GM21367 (cell line): ENCODE measurements around the gene COLEC12.
"Not testable (repeated sequence)": the region's sequence is repeated elsewhere in the genome, so short reads cannot be mapped to it uniquely, and the experiment has no call there.

Source experiments
- ATAC-seq: cut with Tn5 transposase; IDR thresholded peaks from one replicate; pipeline ENCODE4 v1.9.1; 2021; ENCODE audit not compliant: unreplicated experiment

COLEC12 gene

DNA sequence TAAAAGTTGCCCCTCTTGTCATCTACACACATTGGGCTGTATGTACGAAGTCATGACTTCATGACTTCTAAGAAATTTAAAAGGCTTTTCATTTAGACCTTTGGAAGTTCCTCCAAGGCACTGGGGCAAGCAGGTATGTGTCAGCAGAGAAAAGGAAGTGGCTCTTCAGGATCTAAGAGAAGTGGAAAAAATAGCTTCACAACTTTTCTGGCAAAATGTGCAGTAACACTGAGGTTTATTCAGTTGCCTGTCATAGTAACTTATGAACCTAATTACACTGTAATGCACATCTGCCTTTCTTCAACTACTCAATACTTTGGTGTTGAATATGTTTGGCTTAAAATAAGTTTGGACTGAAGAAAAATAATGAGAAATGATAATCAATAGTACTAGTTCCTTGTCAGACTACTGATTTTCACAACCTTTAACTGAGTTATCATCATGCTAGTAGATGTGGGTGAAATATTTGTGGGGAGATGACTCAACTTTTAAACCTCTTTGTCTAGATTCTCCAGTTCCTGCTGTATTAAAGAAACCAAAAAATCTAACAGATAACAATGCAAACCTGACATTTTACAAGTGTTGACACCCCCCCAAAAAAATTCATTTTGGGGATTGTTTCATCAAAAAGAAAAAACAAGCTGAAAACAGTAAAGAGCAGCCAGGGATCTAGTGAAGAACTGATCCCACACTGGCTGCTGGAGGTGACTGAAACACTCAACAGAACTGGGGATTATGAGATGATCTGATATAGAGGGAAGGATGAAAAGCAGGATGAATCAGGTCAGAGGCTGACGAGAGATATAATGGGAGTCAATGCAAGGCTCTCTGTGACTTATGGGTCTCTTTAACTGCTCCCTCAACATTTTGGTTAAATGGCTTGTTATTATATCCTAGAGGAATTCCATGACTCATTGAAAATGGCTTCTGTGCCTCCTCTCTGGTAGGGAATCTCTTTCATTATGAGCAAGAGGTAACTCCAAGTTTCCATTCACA is 84.6 kb downstream of the COLEC12 start:
- ATAC-seq, result no peak

DNA sequence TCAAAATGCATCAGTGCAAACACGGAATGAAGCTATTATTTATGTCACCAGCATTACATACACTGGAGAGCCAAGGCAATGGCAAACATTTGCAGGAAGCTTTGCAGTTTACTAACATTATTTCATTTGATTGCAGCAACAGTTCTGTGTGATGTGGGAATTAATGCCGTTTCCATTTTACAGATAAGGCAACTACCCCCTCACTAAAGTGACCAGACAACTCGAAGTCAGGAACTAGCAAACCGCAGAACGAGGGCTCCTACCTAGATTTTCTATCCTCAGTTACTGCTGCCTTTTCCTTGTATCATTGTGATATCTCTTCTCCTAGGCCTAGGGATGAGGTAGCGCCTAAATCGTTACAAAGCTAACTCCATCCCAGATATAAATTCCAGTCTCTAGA is 85.5 kb downstream of the COLEC12 start:
- no peak for ATAC-seq

DNA sequence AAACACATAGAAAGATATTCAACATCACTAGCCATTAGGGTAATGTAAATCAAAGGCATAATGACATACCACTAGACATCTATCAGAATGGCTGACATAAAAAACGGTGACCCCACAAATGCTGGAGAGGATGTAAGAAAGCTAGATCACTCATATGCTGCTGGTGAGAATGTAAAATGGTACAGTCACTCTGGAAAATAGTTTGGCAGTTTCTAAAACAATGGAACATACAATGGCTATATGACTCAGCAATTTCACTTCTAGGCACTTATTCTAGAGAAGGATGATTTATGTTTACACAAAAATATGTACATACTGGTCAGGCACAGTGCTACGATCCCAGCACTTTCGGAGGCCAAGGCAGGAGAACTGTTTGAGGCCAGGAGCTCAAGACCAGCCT is 87.3 kb downstream of the COLEC12 start:
- ATAC-seq, result no peak

DNA sequence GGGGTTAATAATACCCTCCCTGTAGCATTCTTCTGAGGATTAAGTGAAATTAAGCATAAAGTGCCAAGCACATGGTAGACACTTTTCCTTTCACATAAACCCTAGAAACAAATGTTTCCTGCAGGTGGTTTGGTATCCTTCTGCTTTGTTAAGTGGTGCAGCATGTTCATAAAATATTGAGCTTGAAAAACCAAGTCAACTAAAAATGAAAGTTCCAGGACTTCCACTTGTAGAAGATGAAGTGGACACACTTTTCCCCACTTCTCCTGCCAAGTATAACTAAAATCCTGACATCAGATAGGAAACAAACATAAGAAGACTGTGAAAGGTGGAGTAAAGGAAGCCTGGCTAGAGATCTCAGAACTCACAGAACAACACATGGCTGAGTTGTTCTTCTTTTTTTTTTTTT is 90.5 kb downstream of the COLEC12 start:
- ATAC-seq, result no peak

DNA sequence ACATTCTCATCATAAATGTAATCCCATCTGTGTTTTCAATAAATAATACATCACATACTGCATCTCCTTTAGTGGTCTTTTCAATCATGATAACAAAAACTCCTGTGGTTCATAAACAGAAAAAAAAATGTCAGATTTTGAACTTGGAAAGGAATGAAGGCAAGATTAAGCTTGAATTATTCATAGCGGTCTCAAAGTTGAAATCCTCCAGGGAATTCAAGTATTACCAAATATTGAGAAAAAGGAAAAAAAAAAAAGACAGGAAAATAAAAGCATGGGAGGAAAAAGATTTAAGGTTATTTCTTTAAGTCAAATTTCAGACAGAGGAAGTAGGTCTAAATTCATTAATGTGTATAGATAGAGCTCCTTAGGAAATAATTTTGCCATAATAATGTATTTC is 92.1 kb downstream of the COLEC12 start:
- no peak for ATAC-seq

DNA sequence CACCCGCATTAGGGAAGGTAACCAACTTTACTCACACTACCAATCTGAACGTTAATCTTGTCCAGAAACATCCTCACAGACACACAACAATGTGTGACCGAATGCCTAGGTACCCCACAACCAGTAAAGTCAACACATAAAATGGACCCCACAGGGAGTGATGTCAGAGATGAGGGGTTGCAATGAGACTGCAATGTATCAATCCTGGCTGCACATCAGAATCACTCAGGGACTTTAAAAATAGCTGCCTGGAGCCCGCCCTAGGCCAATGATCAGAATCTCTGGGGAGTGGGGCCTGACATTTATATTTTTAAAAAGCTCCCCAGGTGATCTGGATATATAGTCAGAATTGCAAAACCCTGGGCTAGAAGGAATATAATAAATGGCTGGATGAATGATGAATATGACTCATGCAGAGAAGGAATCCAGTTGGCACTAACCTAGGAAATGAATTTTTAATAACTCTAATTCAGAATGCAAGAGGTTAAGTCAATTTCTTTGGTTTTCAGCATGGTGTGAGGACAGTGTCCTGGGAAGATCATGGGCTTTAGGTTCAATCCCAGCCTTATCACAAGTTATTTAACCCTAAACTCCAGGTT is 92.8 kb downstream of the COLEC12 start:
- no peak for ATAC-seq

DNA sequence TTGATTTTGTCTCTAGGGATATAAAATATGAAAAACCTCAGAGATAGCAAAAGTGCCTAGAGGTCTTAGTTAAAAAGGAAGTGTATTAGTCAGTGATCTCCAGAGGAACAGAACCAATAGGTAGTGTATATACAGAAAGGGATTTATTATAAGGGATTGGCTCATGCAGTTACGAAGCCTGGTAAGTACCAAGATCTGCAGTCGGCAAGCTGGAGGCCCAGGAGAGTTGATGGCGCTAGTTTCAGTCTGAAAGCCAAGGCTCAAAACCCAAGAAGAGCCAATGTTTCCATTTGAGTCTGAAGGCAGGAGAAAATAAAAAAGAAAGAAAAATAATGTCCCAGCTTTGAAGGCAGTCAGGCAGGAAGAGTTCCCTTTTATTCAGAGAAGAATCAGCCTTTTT is 93.3 kb downstream of the COLEC12 start:
- no peak for ATAC-seq

DNA sequence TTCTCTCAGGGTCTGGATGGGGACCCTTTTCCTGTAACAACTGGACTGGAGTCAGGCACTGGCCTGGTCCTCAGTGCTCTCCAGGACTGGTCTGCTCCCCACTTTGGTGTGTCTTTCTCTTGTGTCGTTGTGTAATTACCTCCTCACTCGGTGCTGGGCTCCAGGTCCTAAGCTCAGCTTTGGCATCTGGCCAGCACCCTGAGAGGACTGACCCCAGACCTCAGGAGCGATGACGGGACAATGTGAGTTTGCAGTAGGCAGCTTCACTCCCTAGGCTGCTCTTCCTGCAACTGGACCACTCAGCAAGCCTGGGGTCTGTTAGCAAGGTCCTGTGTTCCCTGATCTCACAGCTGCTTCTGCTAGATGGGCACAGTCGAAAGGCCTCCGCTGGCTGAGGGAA is 93.8 kb downstream of the COLEC12 start:
- ATAC-seq, result no peak

DNA sequence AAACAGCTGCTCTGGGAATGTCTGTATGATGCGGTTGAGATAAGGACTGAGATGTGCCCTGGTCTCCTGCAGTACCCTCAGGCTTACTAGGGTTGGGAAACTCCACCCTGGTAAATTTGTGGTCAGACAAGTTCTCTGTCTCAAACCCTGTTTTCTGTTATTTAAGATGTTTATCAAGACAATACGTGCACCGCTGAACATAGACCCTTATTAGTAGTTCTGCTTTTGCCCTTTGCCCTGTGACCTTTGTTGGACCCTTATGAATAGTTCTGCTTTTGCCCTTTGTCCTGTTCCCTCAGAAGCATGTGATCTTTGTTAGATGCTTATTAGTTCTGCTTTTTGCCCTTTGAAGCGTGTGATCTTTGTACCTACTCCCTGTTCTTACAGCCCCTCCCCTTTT is 95.5 kb downstream of the COLEC12 start:
- ATAC-seq, result not testable (repeated sequence)

DNA sequence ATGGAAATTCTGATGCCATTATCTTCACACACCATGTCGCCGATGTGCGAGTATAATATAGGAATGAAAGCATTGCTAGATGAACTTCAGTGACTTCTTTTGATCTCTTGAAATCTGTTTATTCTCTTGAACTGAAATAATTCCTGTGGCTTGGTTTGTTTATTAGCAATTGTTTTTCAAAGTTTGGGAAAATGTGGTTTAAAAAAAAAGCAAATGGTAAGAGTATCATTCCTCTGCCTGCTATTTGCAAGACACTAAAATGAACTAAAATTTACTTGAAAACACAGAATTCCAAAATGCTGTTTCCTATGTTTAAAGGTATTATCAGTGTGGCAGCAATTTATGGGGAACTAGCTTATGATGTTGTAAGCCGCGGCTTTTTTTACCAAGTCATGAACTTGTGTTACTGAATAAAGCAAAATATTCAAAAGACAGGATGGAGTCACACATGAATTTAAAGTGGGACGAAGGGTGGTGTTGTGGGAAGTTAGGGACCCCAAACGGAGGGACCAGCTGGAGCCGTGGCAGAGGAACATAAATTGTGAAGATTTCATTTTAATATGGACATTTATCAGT is 96.4 kb downstream of the COLEC12 start:
- ATAC-seq, result no peak

DNA sequence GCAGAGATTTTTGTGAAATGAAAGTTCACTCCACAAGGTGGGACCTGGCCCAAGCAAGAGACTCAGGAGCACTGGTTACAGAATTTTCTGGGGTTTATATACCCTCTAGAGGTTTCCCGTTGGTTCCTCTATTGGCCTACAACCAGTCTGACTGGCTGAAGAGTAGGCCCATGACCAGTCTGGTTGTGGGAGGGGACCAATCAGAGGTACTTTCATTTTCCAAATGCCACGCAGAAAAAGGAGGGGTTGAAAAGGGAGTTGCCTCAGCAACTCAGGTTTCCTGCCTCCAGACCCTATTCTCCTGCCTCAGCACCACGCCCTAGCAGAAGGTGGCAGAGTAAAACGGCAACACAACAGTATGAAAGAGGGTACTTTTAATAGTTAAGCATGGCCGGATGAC is 98.4 kb downstream of the COLEC12 start:
- ATAC-seq, result no peak

DNA sequence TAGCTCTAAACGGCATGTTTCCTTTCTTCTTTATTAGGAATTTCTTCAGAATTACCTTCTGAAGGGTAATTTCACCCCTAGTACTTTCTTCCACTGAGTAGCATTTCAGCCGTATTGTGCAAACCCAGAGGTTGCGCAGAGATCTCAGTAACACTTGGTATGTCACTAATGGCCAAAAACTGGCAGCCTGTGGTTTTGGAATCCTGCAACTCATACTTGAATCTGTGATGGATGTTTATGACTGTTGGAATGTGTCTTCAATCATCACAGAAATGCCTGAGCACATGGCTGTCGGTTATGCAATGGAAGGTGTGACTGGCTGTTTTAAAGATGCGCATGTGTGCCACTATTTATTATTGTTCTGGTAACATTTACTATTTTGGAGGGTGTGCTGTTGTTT is 100.0 kb downstream of the COLEC12 start:
- no peak for ATAC-seq

DNA sequence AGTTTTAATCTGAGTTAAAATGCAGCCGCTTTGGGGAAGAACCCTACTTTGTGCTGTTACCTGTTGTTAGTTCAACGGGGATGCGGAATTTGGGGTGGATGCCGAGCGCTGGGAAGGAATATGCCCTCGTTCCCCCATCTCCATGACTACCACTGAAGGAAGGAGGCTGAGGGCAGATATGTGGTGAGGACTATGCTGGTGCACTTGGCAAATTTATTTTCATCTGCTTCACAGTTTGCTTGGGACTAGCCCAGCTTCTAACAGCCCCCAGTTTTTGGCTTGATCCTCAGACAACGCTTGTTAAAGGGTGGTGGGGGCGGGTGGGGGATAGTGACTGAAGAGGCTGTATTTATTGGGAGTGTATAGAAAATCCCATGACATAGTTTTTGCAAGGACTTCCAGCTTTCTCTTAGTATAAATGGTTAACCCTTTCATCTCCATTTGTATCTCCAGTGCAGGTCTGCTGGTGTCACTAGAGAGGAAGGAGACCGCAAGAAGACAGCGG is 100.8 kb downstream of the COLEC12 start:
- no peak for ATAC-seq

DNA sequence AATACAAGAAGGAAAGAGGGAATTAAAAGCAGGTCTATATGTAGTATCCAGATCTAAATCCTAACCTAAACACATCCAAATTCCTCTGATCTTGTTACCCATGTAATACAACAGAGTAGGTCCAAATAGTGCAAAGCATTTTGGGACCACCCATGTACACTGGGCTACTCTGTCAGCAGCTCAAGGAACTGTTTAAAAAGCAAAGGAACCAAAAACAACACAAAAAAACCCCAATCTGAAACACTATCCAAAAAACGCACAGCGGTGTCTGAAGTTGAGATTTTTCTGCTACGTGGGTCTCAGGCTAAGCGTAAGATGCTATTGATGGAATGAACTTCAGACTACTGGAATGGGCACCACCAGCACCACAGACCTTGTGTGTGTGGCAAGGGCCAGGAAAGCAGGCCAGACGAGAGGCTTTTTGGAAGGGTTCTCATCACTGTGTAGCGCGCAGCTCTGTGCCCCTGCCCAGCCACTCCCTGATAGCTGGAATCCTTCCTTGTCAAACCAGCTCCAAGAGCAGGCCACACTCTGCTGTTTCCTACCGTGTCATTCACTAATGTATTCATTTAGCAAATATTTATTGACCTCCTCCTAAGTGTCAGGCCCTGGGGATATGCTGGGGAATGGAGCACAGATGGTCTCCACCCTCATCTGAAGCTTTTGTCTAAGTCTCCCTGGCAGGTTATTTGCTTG is 101.4 kb downstream of the COLEC12 start:
- ATAC-seq, result no peak

DNA sequence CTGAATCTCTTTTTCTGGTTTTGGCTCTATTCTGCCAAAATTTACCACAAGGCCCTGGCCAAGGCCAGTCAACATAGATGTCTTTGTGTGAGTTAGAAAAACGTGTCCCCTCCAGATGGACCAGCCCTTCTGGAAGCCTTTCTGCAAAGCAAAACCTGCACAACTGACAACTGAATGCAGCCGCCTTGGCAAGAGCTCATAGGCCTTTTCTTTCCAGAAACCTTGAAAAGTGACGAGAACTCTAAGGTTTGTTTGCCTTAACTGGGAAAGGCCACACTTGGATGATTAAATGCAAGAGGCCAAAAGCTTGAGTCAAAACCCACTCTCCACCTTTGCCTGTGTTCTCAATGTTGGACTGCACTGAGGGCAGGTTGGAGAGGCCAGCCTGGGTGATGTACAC is 103.9 kb downstream of the COLEC12 start:
- ATAC-seq, result no peak

DNA sequence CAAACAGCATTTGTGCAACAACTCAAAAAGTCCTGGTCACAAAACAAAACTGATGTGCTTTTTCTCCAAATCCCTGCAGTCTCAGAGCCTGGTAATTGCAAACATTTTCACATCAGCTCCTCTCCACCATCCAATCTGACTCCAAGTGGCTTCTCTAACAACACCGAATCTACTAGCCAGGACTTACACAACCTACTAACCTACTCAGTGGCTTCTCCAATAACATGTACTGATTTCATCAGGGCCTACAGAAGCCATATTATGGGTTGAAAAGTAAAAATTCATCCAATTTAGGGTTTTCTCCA is 104.3 kb downstream of the COLEC12 start:
- no peak for ATAC-seq

DNA sequence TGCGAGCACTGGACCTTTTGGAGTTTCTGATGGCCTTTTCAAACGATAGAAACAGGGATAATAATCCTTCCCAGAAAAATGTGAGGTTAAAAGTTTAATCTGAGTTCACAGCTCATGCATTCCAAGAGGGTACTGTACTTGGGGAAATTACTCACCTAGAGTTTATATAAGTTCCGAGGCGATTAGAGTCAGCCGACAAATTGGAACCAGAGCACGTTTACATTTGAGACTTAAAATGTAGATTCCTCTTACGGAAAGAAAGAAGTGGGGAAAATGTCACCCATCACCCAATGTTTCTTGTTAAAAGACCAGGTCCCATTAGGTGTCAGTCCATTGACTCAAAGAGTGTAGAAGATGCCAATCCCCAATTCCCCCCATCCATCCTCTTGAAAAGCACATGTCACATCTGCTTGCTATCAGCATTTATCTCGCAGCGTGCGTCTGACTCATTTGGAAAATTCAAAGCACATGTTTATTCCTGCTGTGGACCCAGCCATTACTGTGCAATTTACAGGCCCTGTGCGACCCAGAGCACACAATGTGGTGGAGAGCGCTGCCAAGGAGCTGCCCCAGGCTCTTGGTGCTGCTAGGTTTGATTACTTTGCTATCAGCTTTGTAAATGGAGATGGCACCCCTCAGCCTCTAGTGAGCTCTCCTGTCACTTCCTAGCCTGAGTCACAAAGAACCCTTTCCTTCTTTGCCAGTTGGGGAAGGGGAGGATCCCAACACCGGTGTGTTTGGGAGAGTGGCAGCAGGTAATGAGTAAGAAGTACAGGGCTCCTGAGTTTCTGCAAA is 104.8 kb downstream of the COLEC12 start:
- ATAC-seq, result no peak

DNA sequence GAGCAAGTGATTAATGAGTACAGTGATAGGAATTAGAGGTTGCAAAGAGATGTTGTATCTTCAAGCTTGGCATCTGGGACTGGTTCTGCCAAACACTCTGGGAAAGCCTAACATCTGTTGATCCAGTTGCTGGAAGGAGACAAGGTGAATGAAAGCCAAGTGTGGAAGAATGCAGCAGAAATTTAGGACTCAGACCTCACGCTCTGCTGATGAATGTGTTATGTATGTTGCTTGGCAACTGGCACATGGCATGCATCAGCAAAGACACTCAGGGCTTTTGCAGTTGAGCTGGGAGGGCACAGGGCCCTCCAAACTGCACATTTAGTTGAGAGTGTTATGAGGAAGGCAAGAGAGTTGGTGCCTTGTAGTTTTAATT is 105.5 kb downstream of the COLEC12 start:
- no peak for ATAC-seq

DNA sequence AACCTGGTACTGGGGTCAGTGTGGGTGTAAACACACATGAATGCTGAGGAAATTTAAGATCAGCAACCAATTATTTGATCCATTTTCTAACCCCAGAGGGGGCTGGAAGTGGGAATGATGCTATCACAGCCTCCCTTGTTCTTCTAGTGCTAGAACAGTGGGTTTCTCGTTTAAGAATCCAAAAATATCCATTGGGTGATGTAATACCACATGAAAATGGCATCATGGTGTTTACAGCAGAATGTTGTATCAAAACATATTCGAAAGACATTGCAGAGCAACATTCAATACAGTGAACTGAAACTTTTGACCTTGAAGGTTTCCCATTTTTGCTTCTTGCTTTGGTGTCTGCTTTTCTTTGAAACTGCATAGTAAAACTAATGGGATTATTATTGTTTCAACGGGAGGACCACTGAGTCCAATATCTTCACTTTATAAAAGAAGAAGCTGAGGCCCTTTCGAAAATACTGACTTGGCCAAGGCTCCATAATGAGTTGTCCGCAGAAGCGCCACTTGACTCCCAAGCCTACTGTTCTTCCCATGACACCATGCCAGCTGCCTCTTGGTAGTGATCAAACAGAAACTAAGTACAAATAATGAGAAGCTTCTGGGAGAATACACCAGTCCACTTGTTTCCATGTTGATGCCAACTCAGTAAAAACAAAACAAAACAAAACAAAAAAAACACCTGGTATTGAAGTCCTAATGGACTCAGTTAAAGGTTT is 106.1 kb downstream of the COLEC12 start:
- ATAC-seq, result no peak

DNA sequence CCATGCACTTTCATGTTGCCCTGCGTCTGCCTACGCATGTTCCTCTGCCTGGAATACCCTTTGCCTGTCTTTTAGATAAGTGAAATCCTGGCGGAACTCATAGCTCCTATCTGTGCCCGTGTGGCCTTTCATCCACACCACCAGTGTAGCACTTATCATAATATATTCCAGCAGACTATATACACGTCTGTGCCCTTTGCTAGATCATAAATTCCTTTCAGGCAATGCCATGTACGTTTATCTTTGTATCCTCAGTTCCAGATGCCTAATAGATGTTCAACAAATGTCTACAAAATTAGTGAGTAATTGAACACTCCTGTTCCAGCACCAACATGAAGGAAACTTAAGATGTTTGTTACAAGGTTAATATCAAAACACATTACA is 106.9 kb downstream of the COLEC12 start:
- no peak for ATAC-seq
